Heart right ventricle (tissue), 16 donors: ENCODE measurements around the gene C4BPA. TPM values are rescaled to one million over a fixed set of nuclear protein-coding genes. Genes with fewer than 3 reads are reported as not detected.

Experiments
- ATAC-seq, 8 donors: fragments of 200-7000 bp; cut with Tn5 transposase; one replicate each; pipeline ENCODE4 v1.9.1; 2020; ENCODE audit warnings: mild to moderate bottlenecking in 8 of 8, moderate library complexity in 8 of 8, moderate number of reproducible peaks in 1 of 8
- DNase-seq, 2 donors: peaks; one replicate each; pipeline ENCODE4 v3.0.0-alpha.2; 2020
- H3K27ac ChIP-seq, 10 donors: fragments of 200-600 bp; sonication (generic) in 2 of 10; one replicate each; pipeline versions ENCODE4 v1.5.0 to v1.8.0; 2020 to 2022; ENCODE audit warnings: mild to moderate bottlenecking in 3 of 10
- H3K27me3 ChIP-seq, 7 donors: fragments of 200-600 bp; one replicate each; pipeline ENCODE4 v1.8.0; 2021 to 2022; ENCODE audit warnings: mild to moderate bottlenecking in 2 of 7
- H3K36me3 ChIP-seq, 9 donors: fragments of 200-600 bp; sonication (generic) in 1 of 9; one replicate each; pipeline versions ENCODE4 v1.5.0 to v1.8.0; 2020 to 2022; ENCODE audit warnings: mild to moderate bottlenecking in 2 of 9
- H3K4me1 ChIP-seq, 9 donors: fragments of 200-600 bp; sonication (generic) in 1 of 9; one replicate each; pipeline versions ENCODE4 v1.5.0 to v1.8.0; 2020 to 2022; ENCODE audit warnings: mild to moderate bottlenecking in 4 of 9
- H3K4me3 ChIP-seq, 10 donors: fragments of 200-600 bp; sonication (generic) in 2 of 10; one replicate each; pipeline versions ENCODE4 v1.5.0 to v1.8.0; 2020 to 2022; ENCODE audit warnings: mild to moderate bottlenecking in 7 of 10, moderate library complexity in 2 of 10
- H3K9me3 ChIP-seq, 11 donors: fragments of 200-600 bp in 10 of 11; sonication (generic) in 2 of 11; one replicate each; pipeline versions ENCODE4 v1.5.0 to v1.8.0; 2013 to 2022; ENCODE audit warnings: mild to moderate bottlenecking in 2 of 11, control low read depth in 1 of 11, moderate library complexity in 1 of 11
- WGBS, 2 donors: extraction: QIAGEN DNeasy Blood & Tissue Kit; methylation state at CpG; one replicate each; pipeline ENCODE4 v1.1.7; 2013; ENCODE audit warnings: inconsistent platforms in 1 of 2; 5-methylcytosine and 5-hydroxymethylcytosine counted together
- intact Hi-C, 10 donors: fragments of 100-400 bp; cut with DNase I; formaldehyde crosslinking; loops; one replicate each; pipeline versions ENCODE4 v1.11.1 to v1.14.2; 2022
- polyA plus RNA-seq, 2 donors: library from polyadenylated mRNA; stranded (reverse); fragments of 200-250 nt; gene quantifications; one replicate each; pipeline ENCODE4 v1.2.3, GENCODE V29; 2013
- total RNA-seq, 10 donors: library from RNA; stranded (reverse); fragmentation: NEBNext Ultra II Directional in 3 of 10; extraction: Animal tissue kit (Norgen Biotek cat#: 25700) in 3 of 10; gene quantifications; one replicate each; pipeline versions ENCODE4 v1.2.1 to v1.2.4, GENCODE V29; 2021 to 2023
- TF ChIP-seq, protein P1 (sequence below), 9 donors: fragments of 200-600 bp; sonication (generic) in 2 of 9; IDR thresholded peaks; one replicate each; pipeline versions ENCODE4 v1.5.0 to v1.8.0; 2021 to 2022; ENCODE audit warnings: antibody characterized with exemption in 9 of 9, mild to moderate bottlenecking in 5 of 9, moderate library complexity in 1 of 9
- donor health status: Arrhythmogenic right ventricular cardiomyopathy.
- donor health status: ischemic (EF 13 %, LVEDD 7.1; RV severe dilation, severe dysfunction).
- donor health status: healthy with polysubstance abuse.
- donor health status: DM: no; HTN: yes; CAD: no.
- donor health status: DM: no; HTN: no; CAD: no.
- donor health status: ischemic (EF 25% LVEDD 6.9; RV normal size, moderate dysfunction).
- donor health status: ischemic (EF 25% LVEDD 5.7; RV mildly dilated, moderate dysfunction).
- donor health status: healthy.
- donor health status: DM: yes; HTN: yes; CAD: no.
- donor health status: Ischemic cardiomyopathy.
- donor health status: ischemic (EF 35%, LVEDD 5.7; RV mildly dilated, moderate dysfunction).
- donor health status: nonischemic (EF 11% LVEDD 7.7; RV severe dilation, severe dysfunction).
- donor health status: DM: yes; HTN: yes; CAD: no.
- donor health status: PGD.
- donor health status: ischemic (EF 29% LVEDD 5.4; RV normal size, mild dysfunction).
- donor health status: nonischemic (EF 23%, LVEDD 6.1; RV moderate dilation, normal function).

Gene C4BPA
- total and polyA plus RNA-seq, 12 donors = not detected

DNA sequence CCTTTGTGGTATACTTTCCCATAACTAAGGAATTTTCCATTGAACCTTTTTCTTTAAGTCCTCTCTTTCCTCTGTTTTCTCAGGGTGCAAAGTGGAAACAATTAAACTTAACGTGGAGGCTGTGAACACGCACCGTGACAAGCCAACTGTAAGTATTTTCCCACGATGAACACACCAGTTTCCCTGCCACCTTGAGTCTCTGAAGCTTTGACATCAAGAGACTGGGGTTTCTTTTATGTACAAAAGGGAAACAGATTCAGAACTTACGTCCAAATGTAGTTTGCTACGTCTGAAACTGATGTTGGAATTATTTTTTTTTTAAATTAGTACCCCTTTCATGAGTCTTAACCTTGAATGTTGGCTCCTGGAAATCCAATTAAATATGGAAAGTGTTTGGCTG is 32.6 kb upstream of the C4BPA start:
- no peaks in the 10 kb centered on the region for H3K27me3 ChIP-seq
- no peak for ATAC-seq
- TF ChIP-seq, protein P1, sequence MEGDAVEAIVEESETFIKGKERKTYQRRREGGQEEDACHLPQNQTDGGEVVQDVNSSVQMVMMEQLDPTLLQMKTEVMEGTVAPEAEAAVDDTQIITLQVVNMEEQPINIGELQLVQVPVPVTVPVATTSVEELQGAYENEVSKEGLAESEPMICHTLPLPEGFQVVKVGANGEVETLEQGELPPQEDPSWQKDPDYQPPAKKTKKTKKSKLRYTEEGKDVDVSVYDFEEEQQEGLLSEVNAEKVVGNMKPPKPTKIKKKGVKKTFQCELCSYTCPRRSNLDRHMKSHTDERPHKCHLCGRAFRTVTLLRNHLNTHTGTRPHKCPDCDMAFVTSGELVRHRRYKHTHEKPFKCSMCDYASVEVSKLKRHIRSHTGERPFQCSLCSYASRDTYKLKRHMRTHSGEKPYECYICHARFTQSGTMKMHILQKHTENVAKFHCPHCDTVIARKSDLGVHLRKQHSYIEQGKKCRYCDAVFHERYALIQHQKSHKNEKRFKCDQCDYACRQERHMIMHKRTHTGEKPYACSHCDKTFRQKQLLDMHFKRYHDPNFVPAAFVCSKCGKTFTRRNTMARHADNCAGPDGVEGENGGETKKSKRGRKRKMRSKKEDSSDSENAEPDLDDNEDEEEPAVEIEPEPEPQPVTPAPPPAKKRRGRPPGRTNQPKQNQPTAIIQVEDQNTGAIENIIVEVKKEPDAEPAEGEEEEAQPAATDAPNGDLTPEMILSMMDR (IDR thresholded peaks at IDR 0.05) = no peak
- H3K36me3 ChIP-seq = peaks cover 0 to 100% (median 33%) of the 10 kb centered on the region in 9 donors
- H3K4me3 ChIP-seq = no peak overlapping the region
- peaks cover 0 to 93% (median 29%) of the 10 kb centered on the region in 9 donors for H3K4me1 ChIP-seq
- intact Hi-C loops = loop anchor here in 2 of 10 donors (10.0 kb wide), 2 partner anchors 147 to 437 kb away; partner anchors contain the start of genes DYRK3 (in 1 of the 2) and FCMR (in 1 of the 2)
- no peaks in the 10 kb centered on the region for H3K9me3 ChIP-seq
- WGBS, 2 donors = 91 to 93% methylated on average over 6 of the region's 6 CpGs
- H3K27ac ChIP-seq = peak overlapping the region in 5 of 10 donors; percentile 3 to 80 (median 75)
- DNase-seq = no peak

- Histone ChIP-seq H3K27me3 (no peaks in the 10 kb centered on the region), H3K9me3 (no peaks in the 10 kb centered on the region), H3K27ac (peak overlapping the region in 2 of 10 donors; percentile 79 to 80), H3K4me3 (no peak overlapping the region), H3K36me3 (peaks cover 0 to 95% (median 33%) of the 10 kb centered on the region in 9 donors), H3K4me1 (peaks cover 0 to 94% (median 35%) of the 10 kb centered on the region in 9 donors)
- DNase-seq (no peak), ATAC-seq (no peak)
- 85 to 87% methylated on average over 8 of the region's 8 CpGs for WGBS, 2 donors
- TF ChIP-seq, protein P1 (IDR thresholded peaks at IDR 0.05) = no peak
- intact Hi-C loops = loop anchor here in 2 of 10 donors (10.0 kb wide), 2 partner anchors 147 to 437 kb away; partner anchors contain the start of genes DYRK3 (in 1 of the 2) and FCMR (in 1 of the 2)
These were observed 31.8 kb upstream of the C4BPA start for GRCh38 chr1:207072233-207072632.

- WGBS, 2 donors = 50 to 55% methylated on average over 4 of the region's 4 CpGs
- Histone ChIP-seq H3K4me1 (peaks cover 0 to 91% (median 37%) of the 10 kb centered on the region in 9 donors), H3K4me3 (no peak overlapping the region), H3K36me3 (peaks cover 0 to 86% (median 23%) of the 10 kb centered on the region in 9 donors), H3K27ac (peak overlapping the region in 1 of 10 donors; percentile 0), H3K9me3 (no peaks in the 10 kb centered on the region), H3K27me3 (no peaks in the 10 kb centered on the region)
- no peak for ATAC-seq
- TF ChIP-seq, protein P1 (IDR thresholded peaks at IDR 0.05) = no peak
- intact Hi-C loops = loop anchor here in 2 of 10 donors (10.0 kb wide), 2 partner anchors 149 to 439 kb away; partner anchors contain the start of genes DYRK3 (in 1 of the 2) and FCMR (in 1 of the 2)
- no peak for DNase-seq
These were observed 29.9 kb upstream of the C4BPA start for GRCh38 chr1:207073906-207074820.
